GM19455 (cell line): ENCODE results near the gene ADAMTS14.

Source experiments
- ATAC-seq: cut with Tn5 transposase; IDR thresholded peaks from one replicate; pipeline ENCODE4 v1.9.1; 2021; ENCODE audit not compliant: unreplicated experiment

Gene ADAMTS14

DNA sequence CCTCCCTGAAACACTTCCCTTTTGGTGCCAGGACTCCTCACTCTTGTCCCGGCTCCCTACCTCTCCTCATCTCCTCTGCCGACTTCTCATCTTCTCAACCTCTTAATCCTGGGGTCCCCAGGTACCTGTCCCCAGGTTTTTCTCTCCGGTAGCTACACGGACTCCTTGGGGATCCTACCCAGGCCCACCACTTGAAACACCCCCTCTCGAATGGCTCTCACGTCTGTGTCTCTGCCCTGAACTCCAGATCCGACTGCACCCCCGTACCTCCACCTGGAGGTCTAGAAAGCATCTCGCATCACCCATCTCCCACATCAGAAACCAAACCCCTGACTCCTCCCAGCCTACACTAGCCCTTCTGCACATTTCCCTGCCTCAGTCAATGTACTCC lies 108.1 kb downstream of the ADAMTS14 start:
- no peak for ATAC-seq

DNA sequence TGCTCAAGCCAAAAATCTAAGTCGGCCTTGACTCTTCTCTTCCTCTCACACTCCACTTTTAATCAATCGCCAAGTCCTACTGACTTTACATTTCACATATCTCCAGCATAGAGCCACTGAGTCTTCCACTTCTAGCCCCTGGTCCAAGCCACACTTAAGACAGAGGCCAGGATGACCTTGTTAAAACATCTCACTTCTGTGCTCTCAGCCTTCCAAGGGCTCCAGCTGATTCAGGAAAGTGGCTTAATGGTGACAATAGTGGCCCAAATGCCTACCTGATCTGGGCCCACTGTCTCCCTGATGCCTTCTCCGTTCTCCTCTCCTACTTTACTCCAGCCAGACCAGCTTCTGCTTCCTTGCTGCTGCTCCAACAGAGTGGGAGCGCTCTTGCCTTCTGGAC lies 108.5 kb downstream of the ADAMTS14 start:
- ATAC-seq, result no peak

DNA sequence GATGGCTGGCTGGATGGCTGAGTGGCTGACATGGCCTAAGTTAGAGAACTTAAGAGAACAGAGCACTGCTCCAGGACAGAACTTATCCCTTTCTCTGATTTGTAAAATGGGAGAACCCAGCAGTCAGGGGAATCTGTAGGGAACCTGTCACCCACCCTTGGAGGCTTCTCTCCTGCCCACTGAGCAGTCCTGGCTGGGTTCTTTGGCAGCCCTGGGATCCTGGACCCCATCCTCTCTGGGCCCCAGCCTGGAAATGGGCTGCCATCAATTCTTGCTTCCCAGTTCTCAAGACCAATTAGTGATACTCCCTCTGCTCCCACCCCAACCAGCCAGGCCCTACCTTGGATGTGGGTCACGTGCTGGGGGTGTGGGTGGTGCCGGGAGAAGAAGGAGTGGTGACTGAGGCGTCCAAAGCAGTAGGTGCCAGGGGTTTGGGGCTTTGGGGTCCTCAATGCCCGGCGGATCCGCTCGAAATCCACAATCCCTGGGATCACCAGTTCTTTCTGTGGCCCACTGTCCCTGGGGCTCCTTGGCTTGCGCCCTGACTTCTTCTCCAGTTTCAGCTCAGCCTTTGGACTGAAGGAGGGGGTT lies 109.2 kb downstream of the ADAMTS14 start:
- no peak for ATAC-seq

DNA sequence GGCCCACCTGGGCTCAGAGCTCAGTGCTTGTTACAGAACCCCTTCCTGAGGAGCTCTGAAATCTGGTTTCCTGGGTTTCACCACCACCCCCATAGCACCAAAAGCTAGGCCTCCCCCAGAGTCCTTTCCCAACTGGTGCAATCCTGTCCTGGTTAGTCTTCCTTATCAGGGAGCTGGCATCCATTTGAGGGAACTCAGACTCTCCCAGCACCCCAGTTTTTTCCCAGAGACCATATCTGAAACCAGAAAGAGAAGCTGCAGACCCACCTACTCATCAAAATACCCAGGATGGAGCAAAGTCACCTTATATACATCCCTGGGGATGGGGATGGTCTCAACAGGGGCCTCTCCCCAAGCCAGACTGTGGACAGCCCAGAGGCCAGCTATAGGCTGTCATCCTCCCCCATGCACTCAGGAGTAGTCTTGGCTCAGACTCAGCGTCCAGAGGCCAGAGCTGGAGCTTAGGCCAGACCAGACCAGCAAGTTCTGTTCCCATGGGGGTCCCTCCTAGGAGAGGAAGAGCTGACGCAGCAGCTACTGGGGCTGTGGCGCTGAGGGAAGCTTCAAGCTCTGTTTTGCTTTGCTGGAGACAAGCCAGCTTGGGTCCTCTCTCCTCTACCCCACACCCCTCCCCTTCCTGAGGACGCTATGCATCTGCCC lies 109.9 kb downstream of the ADAMTS14 start:
- ATAC-seq, result no peak

DNA sequence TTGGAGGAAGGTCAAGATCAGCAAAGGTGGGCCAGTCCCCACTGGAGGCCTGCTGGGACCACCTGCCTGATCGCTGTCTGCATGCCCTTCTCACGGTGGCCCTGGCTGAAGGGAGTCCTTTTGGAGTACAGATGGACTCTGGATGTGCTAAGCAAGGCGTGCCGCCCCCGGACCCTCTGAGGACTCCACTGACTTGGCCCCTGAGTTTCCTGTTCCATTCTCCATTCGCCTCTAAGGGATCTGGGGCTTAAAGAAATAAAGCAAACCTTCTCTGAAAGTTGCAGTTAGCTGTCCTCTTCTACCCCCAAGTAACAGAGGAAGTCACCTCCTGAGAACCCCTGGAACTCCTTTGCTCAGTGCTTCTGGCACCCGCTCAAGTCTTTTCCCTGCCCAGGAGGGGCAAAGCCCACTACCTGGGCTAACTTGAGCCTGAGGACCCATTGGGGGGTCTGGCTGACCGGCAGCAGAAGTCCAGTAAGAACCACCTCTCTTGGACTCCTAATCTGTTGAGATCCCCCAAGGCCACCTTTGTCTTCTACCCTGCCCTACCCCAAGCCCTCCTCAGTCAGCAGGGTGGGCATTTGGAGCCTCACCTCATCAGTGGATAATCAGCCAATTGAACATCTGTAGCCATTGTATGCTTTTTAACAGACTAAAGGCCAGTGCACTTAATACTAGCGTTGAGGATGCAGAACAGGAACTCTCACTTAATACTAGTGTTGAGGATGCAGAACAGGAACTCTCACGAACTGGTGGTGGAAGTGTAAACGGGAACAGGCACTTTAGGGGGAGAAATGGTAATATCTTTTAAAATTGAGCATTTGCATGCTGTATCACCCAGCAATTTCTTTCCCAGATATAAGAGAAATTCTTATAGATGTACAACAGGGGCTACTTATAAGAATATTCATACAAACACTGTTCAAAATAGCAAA lies 110.7 kb downstream of the ADAMTS14 start:
- ATAC-seq, result no peak

DNA sequence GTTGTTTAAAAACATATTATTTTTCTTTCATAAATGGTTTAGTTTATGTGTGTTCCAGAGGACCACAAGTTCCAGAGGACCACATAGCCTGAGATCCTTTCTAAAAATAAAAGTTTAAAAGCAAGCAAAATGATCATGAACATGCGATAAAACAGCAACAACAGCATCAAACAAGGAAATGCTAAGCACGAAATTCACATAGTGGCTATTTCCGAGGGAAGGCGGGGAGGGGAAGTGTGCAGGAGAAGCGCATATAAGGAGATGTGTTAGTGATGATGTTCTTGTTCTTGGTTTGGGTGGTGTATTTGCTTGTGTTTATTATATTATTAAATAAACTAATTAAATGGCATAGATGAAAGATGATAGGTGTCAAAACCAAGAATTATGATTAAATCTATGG lies 111.7 kb downstream of the ADAMTS14 start:
- ATAC-seq, result no peak

DNA sequence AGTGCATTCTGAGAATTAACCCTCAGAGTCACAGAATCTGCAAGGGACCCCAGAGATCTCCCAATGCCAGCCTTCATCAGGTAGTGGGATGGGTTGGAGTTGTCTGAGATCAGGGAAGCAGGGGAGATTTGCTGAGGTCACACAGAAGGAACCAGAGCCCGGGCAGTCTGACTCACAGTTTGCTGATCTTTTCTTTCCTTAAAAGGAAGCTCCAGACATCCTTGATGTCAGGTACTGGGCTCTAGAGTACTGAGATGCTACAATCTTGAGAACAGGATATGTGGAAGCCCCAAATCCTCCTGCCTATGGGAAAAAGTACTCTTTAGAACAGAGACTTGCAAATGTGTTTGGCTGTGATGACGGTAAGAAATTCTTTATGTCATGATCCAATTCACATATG lies 112.2 kb downstream of the ADAMTS14 start:
- no peak for ATAC-seq

DNA sequence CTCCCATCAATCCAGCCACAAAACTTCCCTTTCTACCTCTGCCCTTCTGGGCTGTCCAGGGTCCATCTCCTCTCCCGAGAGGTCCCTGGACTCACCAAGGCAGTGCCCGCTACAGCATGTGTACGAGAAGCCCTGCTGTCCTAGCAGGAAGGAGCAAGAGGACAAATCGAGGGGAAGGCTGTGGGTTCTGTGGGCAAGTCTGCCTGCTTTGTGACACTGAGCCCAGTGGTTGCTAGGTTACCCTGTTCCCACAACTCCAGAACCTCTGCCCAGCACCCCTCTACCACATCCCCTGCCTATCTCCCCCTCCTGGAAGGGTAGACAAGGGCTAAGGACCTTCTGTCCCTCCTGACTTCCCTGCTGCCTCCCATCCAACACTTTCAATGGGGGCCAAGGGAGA lies 112.9 kb downstream of the ADAMTS14 start, which contains the start of gene TBATA:
Gene TBATA, minus strand, starts transcription at position 188 of the 400 bp plus-strand sequence. CDS start 1,998 bp downstream, outside the sequence.
- ATAC-seq, result no peak

DNA sequence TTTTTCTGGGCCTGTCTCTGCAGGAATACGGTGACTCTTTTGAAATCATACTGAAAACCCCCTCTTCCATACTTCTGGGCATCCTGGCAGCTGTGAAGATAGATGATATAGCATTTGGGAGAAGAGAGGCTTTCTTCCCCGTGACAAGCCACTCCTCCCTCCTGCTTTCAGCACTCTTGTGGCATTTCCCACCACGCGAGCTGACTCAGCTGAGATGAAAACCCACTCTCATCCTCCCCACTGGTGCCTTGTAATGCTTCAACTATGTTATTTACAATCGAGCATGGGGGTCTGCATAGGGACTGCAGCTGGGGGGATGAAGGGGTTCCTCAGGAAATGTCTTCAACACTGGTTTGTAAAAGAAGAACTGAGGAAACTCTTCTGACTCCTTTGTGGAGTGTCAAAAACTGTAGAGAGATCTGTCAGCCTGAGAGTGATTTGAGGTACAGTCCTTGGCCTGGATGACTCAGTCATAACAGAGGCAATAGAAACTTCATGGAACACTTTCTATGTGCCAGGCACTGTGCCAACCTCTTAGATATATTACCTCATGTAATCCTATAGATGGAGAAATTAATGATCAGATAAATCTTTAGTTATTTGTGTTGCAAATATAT lies 114.6 kb downstream of the ADAMTS14 start:
- no peak for ATAC-seq

DNA sequence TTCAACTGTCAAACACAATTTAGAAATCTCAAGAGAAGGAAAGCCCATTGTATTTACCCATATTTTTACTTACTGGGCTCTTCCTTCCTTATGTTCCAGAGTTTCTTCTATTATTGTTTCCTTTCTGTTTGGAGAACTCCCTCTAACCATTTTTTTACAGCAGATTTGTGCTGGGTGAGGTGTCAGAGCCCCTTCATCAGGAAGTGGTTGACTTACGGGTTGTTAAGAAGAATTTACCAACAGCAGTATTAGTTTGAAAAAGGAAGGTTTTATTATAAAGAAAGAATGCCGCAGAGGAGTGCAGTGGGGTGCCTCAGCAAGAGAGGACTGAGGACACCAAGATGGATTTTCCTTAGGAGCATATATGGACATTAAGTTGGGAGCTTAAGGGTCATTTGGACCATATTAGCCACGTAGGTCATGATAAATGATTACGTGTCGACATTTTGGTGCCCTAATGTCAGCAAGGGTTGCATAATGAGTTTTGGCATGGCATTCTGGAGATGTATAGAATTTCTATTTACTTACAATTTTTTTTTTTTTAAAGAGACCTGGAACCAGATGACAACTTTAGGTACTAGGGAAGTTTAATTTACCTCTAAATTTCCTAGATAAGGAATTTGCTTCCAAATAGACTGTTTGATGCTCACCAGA lies 119.2 kb downstream of the ADAMTS14 start:
- ATAC-seq, result no peak

DNA sequence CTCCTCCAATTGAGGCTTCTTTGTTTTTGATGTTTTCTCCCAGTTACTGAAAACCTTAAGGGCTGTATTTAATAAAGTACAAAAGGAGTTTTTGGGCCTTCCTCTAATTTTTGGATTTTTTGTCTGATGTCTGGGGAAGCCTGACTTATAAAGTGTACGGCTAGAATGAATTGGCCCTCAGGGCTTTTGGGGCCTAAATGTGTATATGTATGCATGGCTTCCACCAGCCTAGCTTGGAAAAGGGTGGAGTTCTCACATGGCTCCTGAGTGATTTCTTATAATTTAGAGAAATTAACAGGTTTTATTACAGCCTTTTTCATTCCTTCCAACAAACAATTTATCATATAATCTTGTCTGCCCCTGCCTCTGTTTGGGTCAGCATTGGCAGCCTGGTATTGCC lies 123.3 kb downstream of the ADAMTS14 start:
- ATAC-seq, result no peak

DNA sequence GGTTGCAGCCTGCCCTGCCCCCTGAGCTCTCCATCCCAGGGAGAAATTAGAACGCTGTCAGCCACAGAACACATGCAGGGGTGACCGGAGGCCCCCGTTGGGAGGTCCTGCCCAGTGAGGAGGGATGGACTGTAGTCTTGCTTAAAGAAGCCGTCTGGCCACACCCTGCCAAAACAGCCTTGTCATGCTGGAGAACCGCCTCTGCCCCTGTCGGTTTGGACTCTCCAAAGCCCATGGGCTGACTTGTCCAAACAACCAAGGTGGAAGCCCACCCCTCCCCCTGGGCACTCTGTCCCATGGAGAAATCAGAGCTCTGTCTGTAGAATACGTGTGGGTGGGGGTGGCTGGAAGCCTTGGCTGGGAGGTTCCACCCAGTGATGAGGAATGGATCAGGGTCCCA lies 125.5 kb downstream of the ADAMTS14 start:
- ATAC-seq, result no peak

DNA sequence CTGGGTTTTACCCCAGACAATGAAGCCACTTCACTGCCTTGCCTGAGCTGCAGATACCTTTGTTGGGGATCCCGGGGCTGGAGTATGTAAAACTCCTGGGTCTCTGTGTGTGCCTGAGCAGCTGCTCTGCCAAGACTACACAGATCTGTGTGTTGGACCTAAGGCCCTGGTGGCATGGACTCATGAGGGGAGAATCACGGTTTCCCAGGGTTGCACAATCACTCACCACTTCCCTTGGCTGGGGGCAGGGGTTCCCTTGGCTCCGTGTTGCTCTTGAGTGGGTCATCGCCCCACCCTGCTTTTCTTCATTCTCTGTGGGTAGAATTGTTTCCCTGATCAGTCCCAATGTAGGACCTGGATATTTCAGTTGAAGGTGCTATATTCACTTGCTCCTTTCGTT lies 126.8 kb downstream of the ADAMTS14 start:
- no peak for ATAC-seq

DNA sequence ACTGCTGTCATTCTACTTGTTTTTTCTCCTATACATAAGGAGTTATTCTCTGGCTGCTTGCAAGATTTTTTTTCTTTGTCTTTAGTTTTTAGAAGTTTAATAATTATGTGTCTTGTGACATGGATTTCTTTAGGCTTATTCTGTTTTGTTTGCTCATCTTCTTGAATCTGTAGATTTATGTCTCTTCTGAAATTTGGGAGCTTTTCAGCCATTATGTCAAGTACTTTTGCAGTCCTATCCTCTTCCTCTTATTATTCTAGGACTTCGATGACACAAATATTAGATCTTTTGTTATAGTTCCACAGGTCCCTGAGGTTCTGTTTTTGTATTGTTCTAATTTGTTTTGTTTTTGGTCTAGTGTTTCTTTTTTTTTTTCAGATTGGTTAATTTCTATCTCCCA lies 129.5 kb downstream of the ADAMTS14 start:
- no peak for ATAC-seq

DNA sequence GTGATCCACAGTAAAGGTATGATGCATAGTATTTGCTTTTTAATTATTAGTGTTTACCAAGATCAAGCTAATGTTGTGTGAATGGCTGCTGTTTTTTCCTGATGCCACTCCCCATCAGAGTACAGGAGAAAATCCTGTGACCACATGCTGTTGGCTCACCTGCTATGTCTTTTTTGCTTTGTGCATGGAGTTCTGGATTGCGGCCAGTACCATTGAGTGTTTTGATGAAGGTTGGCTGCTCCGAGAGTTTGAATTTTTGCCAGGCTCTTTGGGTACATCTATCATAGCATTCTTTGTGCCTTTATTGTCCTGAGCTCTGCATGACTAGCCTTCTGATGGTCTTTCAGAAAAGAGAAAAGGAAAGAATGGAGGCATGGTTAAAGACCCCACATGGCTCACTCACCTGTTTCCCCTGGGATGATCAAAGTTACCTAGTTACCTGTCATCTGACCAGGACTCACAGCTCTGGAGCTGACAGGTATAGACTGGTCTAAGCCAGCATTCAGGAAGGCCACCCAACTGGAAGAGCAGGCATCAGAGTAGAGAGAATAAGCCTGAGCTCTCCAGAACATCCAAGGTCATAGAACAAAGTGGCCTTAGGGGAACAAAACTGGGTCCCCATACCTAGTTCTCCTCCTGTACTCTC lies 131.6 kb downstream of the ADAMTS14 start:
- ATAC-seq, result no peak

DNA sequence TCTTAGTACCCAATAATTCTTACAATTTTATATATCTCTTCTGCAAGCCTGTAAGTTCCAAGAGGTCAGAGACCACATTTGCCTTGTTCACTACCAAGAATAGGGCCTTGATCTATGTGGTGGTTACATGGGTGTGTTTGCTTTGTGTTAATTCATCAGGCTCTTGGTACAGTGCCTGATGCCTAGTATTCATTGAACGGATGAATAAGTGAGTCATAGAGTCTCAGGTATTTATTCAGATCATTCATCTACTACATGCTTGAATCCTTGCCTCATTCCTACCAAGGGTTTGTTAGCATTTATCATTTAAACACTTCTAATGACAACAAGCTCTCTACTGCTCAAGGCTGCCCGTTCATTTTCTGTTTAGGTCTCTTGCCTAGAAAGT lies 132.1 kb downstream of the ADAMTS14 start:
- ATAC-seq, result no peak

DNA sequence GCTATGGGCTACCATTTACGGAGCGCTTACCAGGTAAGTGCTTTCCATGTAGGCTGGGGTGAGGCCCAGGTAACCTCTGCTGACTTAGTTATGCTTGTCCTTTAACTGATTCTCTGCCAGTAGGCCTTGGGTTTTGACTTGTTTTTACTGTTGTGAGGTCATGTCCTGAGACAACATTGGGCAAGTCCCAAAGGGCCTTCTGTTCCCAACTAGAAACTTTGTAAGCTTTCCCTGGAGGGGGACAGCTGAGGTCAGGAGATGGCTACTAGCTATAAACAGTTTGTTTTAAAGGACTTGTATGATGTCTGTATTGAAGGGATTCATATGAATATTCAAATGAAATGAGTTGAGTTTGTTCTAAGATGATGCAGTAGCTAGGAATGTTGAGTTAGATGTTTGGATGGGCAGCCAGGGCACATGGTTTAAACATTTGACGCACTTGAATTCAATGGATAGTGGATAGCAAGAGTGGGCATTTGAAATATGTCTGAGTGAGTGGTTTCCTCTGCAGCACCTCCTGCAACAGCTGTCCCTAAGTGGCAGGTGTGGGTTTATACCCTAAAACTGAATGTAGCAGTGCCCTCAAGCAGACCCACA lies 133.4 kb downstream of the ADAMTS14 start:
- ATAC-seq, result no peak

DNA sequence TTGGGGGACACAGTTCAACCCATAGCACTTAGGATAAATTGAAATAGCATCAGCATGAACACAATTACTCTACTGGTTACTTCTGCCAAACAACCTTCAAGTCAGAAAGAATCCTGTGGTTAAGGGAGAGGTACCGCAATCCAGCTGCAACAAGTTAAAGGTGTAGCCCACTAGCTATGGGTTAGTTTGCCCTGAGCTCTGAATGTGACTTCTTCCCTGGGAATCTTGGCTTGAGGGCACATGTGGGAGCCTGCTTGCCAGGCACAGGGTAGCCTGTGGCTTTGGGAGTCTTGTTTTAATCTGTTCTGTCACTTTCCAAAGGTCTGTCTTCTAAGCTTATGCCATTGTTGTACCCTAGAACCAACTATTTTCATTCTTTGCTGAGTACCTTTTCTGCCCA lies 134.5 kb downstream of the ADAMTS14 start:
- ATAC-seq, result no peak

DNA sequence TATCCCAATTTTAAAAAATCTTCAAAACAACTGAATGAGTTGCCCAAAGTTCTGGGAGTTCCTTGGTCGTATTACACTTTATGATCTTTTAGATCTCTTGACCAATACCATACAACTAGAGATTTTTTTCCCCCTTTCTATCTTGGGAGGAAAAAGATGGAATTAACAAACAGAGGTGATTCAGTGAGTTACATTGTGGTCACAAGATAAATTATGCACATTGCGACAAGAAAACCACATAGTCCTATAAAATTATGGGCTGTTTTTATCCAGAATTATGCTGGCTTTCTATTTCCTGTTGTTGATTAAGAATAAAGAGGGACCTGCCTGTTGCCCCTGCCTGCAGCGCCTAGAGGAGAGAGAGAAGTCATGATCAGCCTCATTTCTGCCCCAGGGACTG lies 135.2 kb downstream of the ADAMTS14 start:
- ATAC-seq, result no peak

DNA sequence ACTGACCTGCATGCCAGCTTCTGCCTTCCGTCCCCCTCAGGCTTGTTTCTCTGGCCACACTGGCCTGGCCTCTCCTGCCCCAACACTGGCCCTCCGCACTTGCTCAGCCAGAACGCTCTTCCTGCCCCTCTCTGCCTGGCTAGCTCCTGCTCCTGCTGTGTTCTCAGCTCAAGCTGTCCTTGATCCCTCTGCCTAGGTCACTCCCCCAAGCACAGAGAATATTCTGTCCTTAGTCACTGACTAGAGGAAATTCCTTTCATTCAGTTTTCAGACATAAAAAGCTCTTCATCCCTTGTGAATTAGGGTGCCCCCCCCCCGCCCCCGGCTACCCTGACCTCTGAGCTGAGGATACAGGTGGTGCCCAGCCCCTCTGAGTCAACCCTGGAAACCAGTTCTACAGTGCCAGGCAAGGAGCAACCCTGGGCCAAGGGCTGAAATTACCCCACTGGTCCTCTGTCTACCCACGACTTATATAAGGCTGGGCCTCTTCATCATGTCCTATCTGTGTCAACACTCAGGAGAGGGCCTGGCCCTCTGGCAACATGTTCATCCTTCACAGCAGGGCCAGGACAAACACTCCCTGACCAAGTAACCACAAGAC lies 136.8 kb downstream of the ADAMTS14 start:
- no peak for ATAC-seq
